ENCODE measurements around the gene HBEGF. TPM values are rescaled to one million over a fixed set of nuclear protein-coding genes. Genes with fewer than 3 reads are reported as not detected.

Gene HBEGF
- total and polyA plus RNA-seq, 10 of the 15 experiments (the other 5 are each of a cell fraction or from before 2014, with no cell fraction given) = 0.87 to 3.1 (median 2.1) TPM

- no peaks in the 10 kb centered on the region for H4K20me1 ChIP-seq (ENCODE audit: control insufficient read depth, insufficient read depth)
- H3K27ac ChIP-seq (ENCODE audit: control insufficient read depth, insufficient read depth) = no peak overlapping the region
- ChIA-PET RAD21 (ENCODE audit: unreplicated experiment) (interaction anchor here (0.6 to 4.9 kb wide), 3 partner anchors 10 to 355 kb away, joined by 3 to 34 read pairs (median 4); partner anchors contain the start of gene HBEGF), SMC1A (ENCODE audit: uncharacterized antibody, unreplicated experiment) (interaction anchor here (1.0 to 1.7 kb wide), 2 partner anchors 124 to 354 kb away, joined by 3 to 6 read pairs; no protein-coding TSS in a partner anchor), CTCF (interaction anchor here (0.9 to 2.8 kb wide), 10 partner anchors 8 to 357 kb away, joined by 3 to 36 read pairs (median 4); no protein-coding TSS in a partner anchor), POLR2A (no interaction called here)
- no peaks in the 10 kb centered on the region for H3K9me3 ChIP-seq (replicated peaks; ENCODE audit: control insufficient read depth, insufficient read depth, low read length)
- BruUV-seq (replicated peaks) = no TSS peak
- no peak for ATAC-seq
- H3K9ac ChIP-seq (ENCODE audit: control insufficient read depth, insufficient read depth, low read length) = no peak overlapping the region
- no peak overlapping the region for H3K4me2 ChIP-seq (ENCODE audit: control insufficient read depth, insufficient read depth)
- H3K79me2 ChIP-seq (ENCODE audit: control insufficient read depth, insufficient read depth, low read length) = no peaks in the 10 kb centered on the region
- H2AFZ ChIP-seq (ENCODE audit: control insufficient read depth, low read depth, low read length) = no peak overlapping the region
- H3K4me1 ChIP-seq (ENCODE audit: control insufficient read depth, insufficient read depth, low read length) = no peaks in the 10 kb centered on the region; the same call in 1 of the 2 replicates
- in situ Hi-C loops (cut with MboI) = no loop called here
- H3K27me3 ChIP-seq (replicated peaks in 1 of 2; ENCODE audit: control insufficient read depth in 2 of 2, insufficient read depth in 2 of 2, low read length in 1 of 2) = no peaks in the 10 kb centered on the region
- intact Hi-C loops (cut with micrococcal nuclease; ENCODE audit: unreplicated experiment) = no loop called here
- no peaks in the 10 kb centered on the region for H3K36me3 ChIP-seq (ENCODE audit: control insufficient read depth in 2 of 2, insufficient read depth in 2 of 2, low read length in 1 of 2)
- WGBS (ENCODE audit: insufficient coverage, insufficient replicate concordance, low lambda C conversion rate, missing lambda C conversion rate) = 91% methylated on average over 3 of the region's 3 CpGs
- no peak for DNase-seq (ENCODE audit: low read depth, low spot score)
- no peak overlapping the region for H3K4me3 ChIP-seq
- no peak for TF ChIP-seq IRF5 (IDR thresholded peaks at IDR 0.05; ENCODE audit: borderline replicate concordance)
- TF ChIP-seq ZZZ3 (IDR thresholded peaks at IDR 0.05; ENCODE audit: control insufficient read depth, insufficient read length, low read depth) = no peak
- TF ChIP-seq ATF3 (IDR thresholded peaks at IDR 0.05; ENCODE audit: borderline replicate concordance, extremely low read depth, low read depth, low read length) = no peak
- no peak for TF ChIP-seq ZBTB4 (CRISPR knock-in tag; IDR thresholded peaks at IDR 0.05)
- no peak for TF ChIP-seq NRF1 (conservative IDR thresholded peaks at IDR 0.05; ENCODE audit: low read depth, low read length)
- no peak for TF ChIP-seq FOS (IDR thresholded peaks at IDR 0.05; ENCODE audit: borderline replicate concordance, extremely low read depth, insufficient read length)
- TF ChIP-seq SIX5 (IDR thresholded peaks at IDR 0.05; ENCODE audit: low read depth, low read length, severe bottlenecking) = no peak
- TF ChIP-seq SMARCA5 (IDR thresholded peaks at IDR 0.05) = no peak
- no peak for TF ChIP-seq NFYA (IDR thresholded peaks at IDR 0.05; ENCODE audit: borderline replicate concordance, low read depth, low read length)
- TF ChIP-seq WRNIP1 (IDR thresholded peaks at IDR 0.05; ENCODE audit: borderline replicate concordance, low read depth, low read length) = no peak
- TF ChIP-seq MXI1 (IDR thresholded peaks at IDR 0.05; ENCODE audit: low read depth, low read length) = no peak
- TF ChIP-seq PKNOX1 (IDR thresholded peaks at IDR 0.05) = no peak
- no peak for TF ChIP-seq ATF7 (IDR thresholded peaks at IDR 0.05; ENCODE audit: low read depth)
- no peak for TF ChIP-seq ZNF274 (IDR thresholded peaks at IDR 0.05; ENCODE audit: insufficient read depth, insufficient read length)
- TF ChIP-seq IRF4 (IDR thresholded peaks at IDR 0.05; ENCODE audit: low read depth, low read length) = no peak
- no peak for TF ChIP-seq ESRRA (IDR thresholded peaks at IDR 0.05; ENCODE audit: low read length)
- no peak for TF ChIP-seq USF1 (IDR thresholded peaks at IDR 0.05; ENCODE audit: borderline replicate concordance, extremely low read length, insufficient read depth, low read depth, low read length)
- FAIRE-seq = no peak
Observed at GRCh38 chr5:140365282-140365681, 18.9 kb upstream of the HBEGF start.

Data from GM12878 (cell line).